GM21529 (cell line): ENCODE results near the gene RBMS1.

Source experiments
- ATAC-seq: cut with Tn5 transposase; IDR thresholded peaks from one replicate; pipeline ENCODE4 v1.9.1; 2021; ENCODE audit not compliant: unreplicated experiment

RBMS1 gene

DNA sequence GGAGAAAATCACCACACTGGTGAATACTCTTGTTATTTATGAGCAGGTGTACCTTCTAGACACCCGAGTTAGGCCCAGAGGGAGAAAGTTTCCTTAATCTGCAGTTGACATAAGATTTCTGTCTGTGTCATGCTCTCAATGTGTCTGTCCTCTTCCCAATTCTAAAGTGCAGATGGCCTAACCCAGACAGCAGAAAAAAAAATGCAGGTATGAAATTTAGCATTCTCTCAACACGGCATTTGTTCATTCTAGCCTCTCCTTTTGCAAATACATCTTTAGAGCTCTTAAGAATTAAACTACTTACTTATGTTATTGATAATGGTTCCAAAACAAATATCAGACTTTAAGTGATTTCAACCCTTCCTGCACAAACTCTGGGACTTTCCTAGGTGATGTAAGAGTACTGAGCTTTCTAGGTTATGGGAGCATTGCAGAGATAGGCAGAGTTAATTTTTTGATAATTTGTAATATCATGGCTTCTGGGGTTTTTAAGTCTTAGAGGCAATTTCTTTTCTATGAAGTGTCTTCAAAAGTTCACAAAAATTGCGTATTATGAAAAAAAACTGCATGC is 260.6 kb downstream of the RBMS1 start:
- no peak for ATAC-seq

DNA sequence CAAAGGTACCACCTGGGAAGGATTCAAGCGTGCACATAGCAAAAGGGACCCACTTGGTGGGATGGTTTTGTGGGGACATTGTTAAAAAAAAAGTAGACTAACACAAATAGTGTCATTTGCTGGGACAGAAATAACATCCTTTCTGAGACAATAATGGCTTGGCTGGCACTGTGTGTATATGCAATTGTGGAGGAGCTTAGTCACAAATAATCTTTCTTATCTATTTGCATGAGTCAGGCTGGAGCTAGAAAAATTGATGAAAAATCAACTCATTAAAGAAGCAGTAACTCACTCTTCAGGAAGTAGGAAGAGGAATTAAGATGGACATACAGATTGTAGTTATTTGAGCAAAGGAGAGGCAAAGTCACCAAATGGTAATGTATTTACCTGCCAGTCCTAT is 264.0 kb downstream of the RBMS1 start:
- no peak for ATAC-seq

DNA sequence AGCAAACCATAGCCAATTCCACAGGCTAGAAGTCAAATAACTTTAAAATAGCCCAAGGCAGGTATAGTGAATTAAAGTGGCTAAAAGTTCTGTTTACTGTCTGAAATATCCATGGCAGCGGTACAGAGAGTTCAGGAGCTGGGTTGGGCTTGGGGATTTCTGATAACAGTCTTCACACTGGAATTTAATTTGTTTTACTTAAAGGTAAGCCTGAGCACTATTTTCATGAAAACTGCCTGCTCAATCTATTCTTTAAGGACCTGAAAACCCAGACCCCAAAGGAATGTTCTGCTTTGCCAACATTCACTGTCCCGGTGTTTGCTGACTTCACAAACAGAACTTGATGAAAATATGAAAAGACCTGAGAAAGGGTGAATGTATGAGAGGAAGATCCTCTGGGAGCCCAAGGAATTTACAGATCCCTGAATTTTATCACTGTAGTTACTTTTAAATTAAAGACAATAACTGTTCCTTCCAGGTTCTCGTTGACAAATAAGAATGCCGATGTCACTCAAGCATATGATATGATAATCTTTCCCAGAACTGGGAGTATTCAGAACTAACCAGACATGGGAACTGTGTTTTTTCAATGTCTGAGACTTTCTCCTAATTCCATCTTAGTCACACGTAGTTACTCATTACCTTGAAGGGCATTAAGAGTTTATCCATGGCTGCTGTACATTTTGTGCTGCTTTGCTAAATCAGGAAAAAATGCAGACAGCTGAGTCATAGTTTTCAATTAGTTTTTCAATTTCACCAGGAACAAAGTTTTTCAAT is 265.3 kb downstream of the RBMS1 start:
- no peak for ATAC-seq

DNA sequence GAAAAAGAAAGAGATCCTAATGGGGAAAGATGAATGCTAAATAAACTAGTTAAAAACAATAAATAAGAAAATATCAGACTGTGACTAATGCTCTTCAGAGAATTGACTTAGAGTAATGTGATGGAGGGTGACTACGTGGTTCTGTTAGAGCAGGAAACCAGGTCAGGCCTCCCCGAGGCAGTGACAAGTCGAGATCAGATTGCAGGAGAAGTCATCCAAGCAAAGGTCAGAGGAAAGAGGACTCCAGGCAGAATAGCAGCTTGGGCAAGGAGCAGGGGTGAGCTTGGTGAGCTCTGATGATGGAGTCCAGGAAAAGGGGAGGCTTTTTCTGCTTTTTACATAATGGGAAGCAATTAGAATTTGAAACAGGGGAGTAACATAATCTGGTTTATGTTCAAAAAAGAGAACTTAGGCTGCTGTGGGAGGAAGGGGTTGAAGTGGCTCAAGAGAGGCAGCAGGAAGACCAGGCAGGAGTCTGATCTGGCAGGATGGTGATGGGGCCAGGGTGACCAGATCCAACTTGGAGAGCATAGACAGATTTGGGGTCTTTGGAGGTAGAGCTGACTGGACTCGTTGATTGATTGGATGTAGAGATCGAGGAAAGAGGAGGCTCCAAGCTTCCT is 266.2 kb downstream of the RBMS1 start:
- no peak for ATAC-seq

DNA sequence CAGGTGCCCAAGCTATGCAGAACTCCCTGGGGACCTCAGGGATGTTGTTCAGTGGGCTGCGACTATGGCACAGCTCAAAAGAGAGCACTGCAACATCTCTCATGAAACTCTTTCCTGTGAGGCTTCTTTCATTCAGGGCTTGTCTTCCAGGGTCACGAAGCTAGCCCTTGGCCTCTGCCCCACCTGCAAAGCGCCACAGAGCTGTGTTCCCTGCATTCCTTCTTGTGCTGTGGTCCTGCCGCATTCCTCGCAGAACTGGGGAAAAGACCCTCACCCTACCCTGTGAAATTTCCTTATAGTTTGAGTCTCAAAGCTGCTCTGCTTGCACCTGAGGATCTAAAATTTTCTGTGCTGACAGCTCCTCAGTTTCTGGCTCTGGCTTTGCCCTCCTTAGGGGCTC is 267.2 kb downstream of the RBMS1 start:
- ATAC-seq = no peak

DNA sequence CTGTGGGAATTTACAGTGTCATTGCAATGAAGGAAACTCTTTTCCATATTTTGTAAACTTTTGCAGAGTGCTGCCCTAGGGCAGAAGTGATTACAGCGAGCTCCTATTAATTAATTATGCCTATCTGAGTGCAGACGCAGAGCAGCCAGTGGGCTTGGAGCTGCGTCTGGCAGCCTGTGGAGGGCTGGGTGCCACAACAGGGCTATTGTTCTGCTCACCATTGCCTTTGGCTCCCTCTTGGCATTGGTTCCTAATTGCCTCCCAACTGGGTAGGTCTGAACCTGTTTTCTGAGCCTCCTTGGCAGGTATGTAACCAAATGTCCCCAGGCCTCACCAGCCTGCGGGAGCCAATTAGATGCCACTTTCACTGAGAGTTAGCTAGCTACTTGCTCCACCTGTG is 267.9 kb downstream of the RBMS1 start:
- ATAC-seq = no peak

DNA sequence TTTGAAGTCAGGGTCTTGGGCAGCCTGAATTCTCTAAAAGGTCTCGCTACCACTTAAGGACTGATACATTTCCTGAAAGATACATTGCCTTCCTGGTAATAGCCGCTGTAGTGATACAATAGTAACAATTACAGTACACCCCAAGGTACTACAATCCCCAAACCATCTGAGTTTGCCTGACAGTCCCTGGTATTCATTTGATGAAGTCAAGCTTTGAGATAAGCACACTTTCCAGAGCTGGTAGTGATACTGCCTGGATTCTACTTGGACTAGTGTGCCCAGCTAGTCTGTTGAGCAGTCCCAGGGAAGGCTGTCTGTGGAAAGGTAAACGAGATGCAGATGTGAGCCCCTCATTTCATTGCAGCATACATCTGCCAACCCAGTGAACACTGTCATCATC is 269.1 kb downstream of the RBMS1 start:
- ATAC-seq = peak; percentile 19

DNA sequence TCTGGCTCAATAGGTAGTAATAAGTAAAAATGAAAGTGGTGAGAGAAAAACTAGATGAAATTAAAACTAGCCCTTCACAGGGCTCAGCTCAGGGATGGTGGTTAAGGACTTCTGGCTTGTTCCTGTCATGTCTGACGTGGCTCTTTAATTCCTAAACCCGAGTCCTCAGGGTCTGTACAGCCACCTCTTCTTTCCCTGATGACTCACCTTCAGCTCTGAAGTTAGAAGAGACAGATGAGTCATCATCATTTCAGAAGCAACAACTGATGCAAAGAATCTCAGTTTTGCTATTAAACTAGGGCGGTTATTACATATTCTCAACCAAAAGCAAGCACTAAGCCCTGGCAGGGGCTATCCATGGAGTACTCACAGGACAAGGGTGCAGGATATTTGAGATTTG is 269.5 kb downstream of the RBMS1 start:
- ATAC-seq = peak; percentile 94

DNA sequence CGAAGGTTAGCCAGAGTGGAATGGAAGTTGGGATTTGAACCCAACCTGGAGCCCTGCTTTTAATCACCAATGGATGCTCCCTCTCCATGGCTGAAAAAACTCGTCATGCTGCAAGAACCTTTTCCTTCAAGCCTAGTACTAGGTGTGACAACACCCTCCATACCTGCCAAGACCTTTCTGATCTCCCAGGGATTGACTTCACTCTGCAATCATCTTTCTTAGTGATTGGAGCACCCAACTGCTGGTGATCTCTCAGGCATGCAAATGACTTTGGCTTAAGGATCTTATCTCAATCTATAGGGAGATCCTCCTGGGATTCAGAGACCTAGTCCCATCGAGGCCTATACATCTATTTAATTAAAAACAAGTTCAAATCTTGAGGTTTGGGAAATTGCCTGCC is 270.0 kb downstream of the RBMS1 start:
- ATAC-seq = no peak

DNA sequence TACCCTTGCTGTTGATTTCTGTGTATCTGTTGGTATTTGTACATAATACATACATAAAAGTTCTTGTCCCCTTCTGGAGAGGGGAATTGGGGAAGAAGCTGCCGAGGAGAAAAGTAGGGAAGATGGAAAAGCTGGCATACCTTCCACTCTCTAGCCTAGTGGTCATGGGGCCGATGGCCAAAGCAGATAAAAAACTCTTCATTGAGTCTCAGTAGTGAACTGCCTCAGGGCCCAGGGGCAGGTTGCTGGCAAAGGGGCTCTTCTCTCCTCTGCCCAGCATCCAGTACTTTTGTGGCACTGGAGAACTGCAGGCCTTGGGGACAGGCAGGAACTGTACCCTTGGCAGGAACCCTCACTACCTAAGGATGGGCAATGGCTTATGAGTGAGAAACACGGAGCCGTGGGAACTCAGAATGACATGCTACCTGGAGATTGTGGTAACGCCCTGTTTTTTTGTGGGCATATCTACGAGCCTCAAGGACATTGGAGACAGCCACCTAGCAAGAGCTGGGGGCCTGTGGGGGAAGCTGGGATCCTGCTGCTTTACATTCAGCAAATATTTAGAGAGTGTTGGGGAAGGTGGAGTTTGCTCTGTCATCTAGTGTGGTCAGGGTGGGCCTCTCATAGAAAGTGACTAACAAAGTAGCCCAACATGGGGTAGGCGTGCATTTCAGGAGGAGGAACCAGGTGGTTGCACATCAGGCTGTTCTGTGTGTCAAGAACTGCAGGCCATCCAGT is 270.9 kb downstream of the RBMS1 start:
- no peak for ATAC-seq
